GM12878 (cell line): ENCODE measurements around the gene PRRC2A. TPM values are rescaled to one million over a fixed set of nuclear protein-coding genes. Genes with fewer than 3 reads are reported as not detected.
A peak's percentile ranks its signal among the peaks of the same experiment; 100 is the strongest.

Experiments
- BMI1 ChIP-seq: fragments of 450-650 bp; IDR thresholded peaks from 2 replicates; pipeline ENCODE4 v1.6.1; 2016; ENCODE audit warnings: mild to moderate bottlenecking, moderate library complexity, borderline replicate concordance
- CREB1 ChIP-seq: IDR thresholded peaks from 2 replicates; pipeline ENCODE4 v1.6.1; 2012; ENCODE audit warnings: low read depth, mild to moderate bottlenecking, inconsistent platforms
- CREM ChIP-seq: IDR thresholded peaks from 2 replicates; pipeline ENCODE4 v1.6.1; 2014; ENCODE audit warnings: antibody characterized with exemption, low read depth
- DPF2 ChIP-seq: fragments of 450-650 bp; IDR thresholded peaks from 2 replicates; pipeline ENCODE4 v1.6.1; 2017; ENCODE audit warnings: mild to moderate bottlenecking
- EED ChIP-seq: sonication (generic); IDR thresholded peaks from 2 replicates; pipeline ENCODE4 v1.6.1; 2016; ENCODE audit warnings: antibody characterized with exemption, low read depth
- EGR1 ChIP-seq, 2 experiments: IDR thresholded peaks; 1 replicate in 1 of 2; 2 replicates in 1 of 2; pipeline ENCODE4 v1.6.1; 2011 to 2012; ENCODE audit warnings: low read depth in 2 of 2, low read length in 2 of 2, borderline replicate concordance in 1 of 2, mild to moderate bottlenecking in 1 of 2, moderate library complexity in 1 of 2
- ETV6 ChIP-seq, 2 experiments: fragments of 450-650 bp in 1 of 2; IDR thresholded peaks in 1 of 2; conservative IDR thresholded peaks in 1 of 2; 2 replicates each; pipeline ENCODE4 v1.6.1; 2014; ENCODE audit warnings: antibody characterized with exemption in 1 of 2, borderline replicate concordance in 1 of 2, low read depth in 1 of 2, mild to moderate bottlenecking in 1 of 2, moderate library complexity in 1 of 2
- GATAD2B ChIP-seq: fragments of 450-650 bp; conservative IDR thresholded peaks from 2 replicates; pipeline ENCODE4 v1.6.1; 2017; ENCODE audit warnings: low read depth, mild to moderate bottlenecking, moderate library complexity
- HCFC1 ChIP-seq: fragments of 150-350 bp; IDR thresholded peaks from 2 replicates; pipeline ENCODE4 v1.6.1; 2014; ENCODE audit warnings: low read length
- JUNB ChIP-seq: IDR thresholded peaks from 2 replicates; pipeline ENCODE4 v1.6.1; 2016; ENCODE audit warnings: antibody characterized with exemption, mild to moderate bottlenecking
- KAT2A ChIP-seq: conservative IDR thresholded peaks from 2 replicates; pipeline ENCODE4 v1.6.1; 2011; ENCODE audit warnings: low read depth, low read length; ENCODE audit not compliant: control insufficient read depth
- MEF2A ChIP-seq: IDR thresholded peaks from 2 replicates; pipeline ENCODE4 v1.6.1; 2011; ENCODE audit warnings: low read depth, mild to moderate bottlenecking, low read length, moderate library complexity; ENCODE audit not compliant: insufficient read depth
- MEF2B ChIP-seq: fragments of 450-650 bp; IDR thresholded peaks from 2 replicates; pipeline ENCODE4 v1.6.1; 2018; ENCODE audit warnings: mild to moderate bottlenecking, moderate library complexity; ENCODE audit not compliant: partially characterized antibody, poor library complexity, severe bottlenecking
- NBN ChIP-seq: fragments of 450-650 bp; IDR thresholded peaks from 2 replicates; pipeline ENCODE4 v1.6.1; 2016
- RAD21 ChIP-seq: IDR thresholded peaks from 2 replicates; pipeline ENCODE4 v1.6.1; 2011; ENCODE audit warnings: mild to moderate bottlenecking, low read depth, low read length, moderate library complexity; ENCODE audit not compliant: insufficient read depth
- RFX5 ChIP-seq: IDR thresholded peaks from 2 replicates; pipeline ENCODE4 v1.6.1; 2011; ENCODE audit warnings: low read depth, low read length, improper control_type of control experiment
- SMARCA5 ChIP-seq: fragments of 450-650 bp; IDR thresholded peaks from 2 replicates; pipeline ENCODE4 v1.6.1; 2017; ENCODE audit warnings: mild to moderate bottlenecking
- TARDBP ChIP-seq: IDR thresholded peaks from 2 replicates; pipeline ENCODE4 v1.6.1; 2016; ENCODE audit warnings: borderline replicate concordance
- YY1 ChIP-seq: IDR thresholded peaks from 2 replicates; pipeline ENCODE4 v1.6.1; 2011; ENCODE audit warnings: low read depth, mild to moderate bottlenecking, low read length
- ZNF24 ChIP-seq: fragments of 450-650 bp; IDR thresholded peaks from 2 replicates; pipeline ENCODE4 v1.6.1; 2017; ENCODE audit warnings: antibody characterized with exemption, mild to moderate bottlenecking
- ZSCAN29 ChIP-seq: fragments of 450-650 bp; IDR thresholded peaks from 2 replicates; pipeline ENCODE4 v1.6.1; 2017; ENCODE audit warnings: mild to moderate bottlenecking, moderate library complexity
- polyA plus RNA-seq, 11 experiments: library from polyadenylated mRNA; depleted of rRNA in 4 of 11; unstranded in 6 of 11; stranded (reverse) in 5 of 11; fragments of >200 nt; fragmentation: Nextera tagmentation in 4 of 11; fragmentation: Illumina TruSeq in 1 of 11; extraction: Ambion mirVana in 4 of 11; extraction: Trizol in 1 of 11; gene quantifications; 1 replicate in 1 of 11; 2 replicates in 10 of 11; pipeline versions ENCODE4 v1.2.1 to v1.2.3, GENCODE V29; 2011 to 2016; ENCODE audit warnings: inconsistent platforms in 2 of 11, missing spikeins in 2 of 11, low read depth in 1 of 11
- total RNA-seq, 4 experiments: library from RNA; depleted of rRNA in 3 of 4; stranded (reverse); fragments of >200 nt in 3 of 4; fragmentation: Illumina TruSeq in 1 of 4; extraction: Trizol in 1 of 4; gene quantifications; 2 replicates each; pipeline versions ENCODE4 v1.2.1 to v1.2.3, GENCODE V29; 2013 to 2021
- TF ChIP-seq, protein P1 (sequence below): IDR thresholded peaks from 2 replicates; pipeline ENCODE4 v1.6.1; 2012; ENCODE audit warnings: low read length, inconsistent platforms
- TF ChIP-seq, protein P2 (sequence below): fragments of 450-650 bp; formaldehyde crosslinking; IDR thresholded peaks from 2 replicates; pipeline ENCODE4 v1.4.0; 2022; ENCODE audit warnings: mild to moderate bottlenecking, moderate library complexity
- TF ChIP-seq, protein P3 (sequence below): fragments of 450-650 bp; IDR thresholded peaks from 2 replicates; pipeline ENCODE4 v1.6.1; 2016; ENCODE audit warnings: mild to moderate bottlenecking

Gene PRRC2A
- total and polyA plus RNA-seq, 10 of the 15 experiments (the other 5 are each of a cell fraction or from before 2014, with no cell fraction given) = 0.40 to 244 (median 61.3) TPM

DNA sequence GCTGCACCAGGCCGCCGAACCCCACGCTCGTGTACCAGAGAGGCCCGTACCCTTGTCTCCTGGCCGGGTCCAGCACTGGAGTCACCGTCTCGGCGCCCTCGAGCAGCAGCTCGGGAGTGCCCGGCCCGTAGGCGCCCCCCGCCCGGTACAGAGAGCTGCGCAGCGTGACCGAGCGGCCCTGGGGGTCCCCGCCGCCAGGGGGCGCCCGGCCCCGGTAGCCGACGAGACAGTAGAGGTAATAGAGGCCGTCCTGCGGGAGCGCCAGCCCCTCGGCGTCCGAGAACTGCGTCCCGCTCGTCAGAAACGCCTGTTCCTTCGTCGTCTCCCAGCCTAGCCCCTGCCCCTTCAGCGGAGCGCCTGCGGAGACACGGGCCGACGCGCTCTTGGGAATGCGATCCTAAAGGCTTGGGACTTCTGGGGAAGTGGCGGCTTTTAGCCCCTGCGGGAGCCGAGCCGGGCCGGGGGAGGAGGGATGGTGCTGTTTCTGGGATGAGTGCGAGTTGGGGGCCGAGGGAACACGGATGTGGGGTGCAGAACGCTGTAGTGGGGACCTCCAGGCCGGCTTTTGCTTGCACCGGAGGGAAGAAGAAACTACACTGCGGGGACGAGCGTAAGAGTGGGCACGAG, 39.6 kb upstream of the PRRC2A start (continued):
- TF ChIP-seq, protein P1, sequence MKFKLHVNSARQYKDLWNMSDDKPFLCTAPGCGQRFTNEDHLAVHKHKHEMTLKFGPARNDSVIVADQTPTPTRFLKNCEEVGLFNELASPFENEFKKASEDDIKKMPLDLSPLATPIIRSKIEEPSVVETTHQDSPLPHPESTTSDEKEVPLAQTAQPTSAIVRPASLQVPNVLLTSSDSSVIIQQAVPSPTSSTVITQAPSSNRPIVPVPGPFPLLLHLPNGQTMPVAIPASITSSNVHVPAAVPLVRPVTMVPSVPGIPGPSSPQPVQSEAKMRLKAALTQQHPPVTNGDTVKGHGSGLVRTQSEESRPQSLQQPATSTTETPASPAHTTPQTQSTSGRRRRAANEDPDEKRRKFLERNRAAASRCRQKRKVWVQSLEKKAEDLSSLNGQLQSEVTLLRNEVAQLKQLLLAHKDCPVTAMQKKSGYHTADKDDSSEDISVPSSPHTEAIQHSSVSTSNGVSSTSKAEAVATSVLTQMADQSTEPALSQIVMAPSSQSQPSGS = no peak
- TF ChIP-seq NBN = peak; percentile 82; the same call in 1 of the 2 replicates
- no peak for TF ChIP-seq RFX5
- TF ChIP-seq JUNB = no peak
- TF ChIP-seq GATAD2B = peak; percentile 78; the same call in 1 of the 2 replicates
- no peak for TF ChIP-seq KAT2A
- TF ChIP-seq RAD21 = peak; percentile 67
- no peak for TF ChIP-seq ZNF24
- no peak for TF ChIP-seq CREB1
- TF ChIP-seq, protein P2, sequence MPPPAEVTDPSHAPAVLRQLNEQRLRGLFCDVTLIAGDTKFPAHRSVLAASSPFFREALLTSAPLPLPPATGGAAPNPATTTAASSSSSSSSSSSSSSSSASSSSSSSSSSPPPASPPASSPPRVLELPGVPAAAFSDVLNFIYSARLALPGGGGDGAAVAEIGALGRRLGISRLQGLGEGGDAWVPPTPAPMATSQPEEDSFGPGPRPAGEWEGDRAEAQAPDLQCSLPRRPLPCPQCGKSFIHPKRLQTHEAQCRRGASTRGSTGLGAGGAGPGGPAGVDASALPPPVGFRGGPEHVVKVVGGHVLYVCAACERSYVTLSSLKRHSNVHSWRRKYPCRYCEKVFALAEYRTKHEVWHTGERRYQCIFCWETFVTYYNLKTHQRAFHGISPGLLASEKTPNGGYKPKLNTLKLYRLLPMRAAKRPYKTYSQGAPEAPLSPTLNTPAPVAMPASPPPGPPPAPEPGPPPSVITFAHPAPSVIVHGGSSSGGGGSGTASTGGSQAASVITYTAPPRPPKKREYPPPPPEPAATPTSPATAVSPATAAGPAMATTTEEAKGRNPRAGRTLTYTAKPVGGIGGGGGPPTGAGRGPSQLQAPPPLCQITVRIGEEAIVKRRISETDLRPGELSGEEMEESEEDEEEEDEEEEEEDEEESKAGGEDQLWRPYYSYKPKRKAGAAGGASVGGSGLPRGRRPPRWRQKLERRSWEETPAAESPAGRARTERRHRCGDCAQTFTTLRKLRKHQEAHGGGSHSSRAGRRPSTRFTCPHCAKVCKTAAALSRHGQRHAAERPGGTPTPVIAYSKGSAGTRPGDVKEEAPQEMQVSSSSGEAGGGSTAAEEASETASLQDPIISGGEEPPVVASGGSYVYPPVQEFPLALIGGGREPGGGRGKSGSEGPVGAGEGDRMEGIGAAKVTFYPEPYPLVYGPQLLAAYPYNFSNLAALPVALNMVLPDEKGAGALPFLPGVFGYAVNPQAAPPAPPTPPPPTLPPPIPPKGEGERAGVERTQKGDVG (CRISPR knock-in tag) = no peak
- TF ChIP-seq HCFC1 = 0 out of 2 replicates have a peak, but pooled peaks have one; percentile 19
- no peak for TF ChIP-seq TARDBP
- TF ChIP-seq ETV6 (conservative IDR thresholded peaks at IDR 0.05 in 1 of 2, IDR thresholded peaks at IDR 0.05 in 1 of 2; ENCODE audit: borderline replicate concordance in 1 of 2, low read depth in 1 of 2) = peak in 1 of 2 experiments; percentile 18; a peak in 1 of 4 replicates
- peak; percentile 66 for TF ChIP-seq CREM
- peak; percentile 51 for TF ChIP-seq EED
- TF ChIP-seq, protein P3, sequence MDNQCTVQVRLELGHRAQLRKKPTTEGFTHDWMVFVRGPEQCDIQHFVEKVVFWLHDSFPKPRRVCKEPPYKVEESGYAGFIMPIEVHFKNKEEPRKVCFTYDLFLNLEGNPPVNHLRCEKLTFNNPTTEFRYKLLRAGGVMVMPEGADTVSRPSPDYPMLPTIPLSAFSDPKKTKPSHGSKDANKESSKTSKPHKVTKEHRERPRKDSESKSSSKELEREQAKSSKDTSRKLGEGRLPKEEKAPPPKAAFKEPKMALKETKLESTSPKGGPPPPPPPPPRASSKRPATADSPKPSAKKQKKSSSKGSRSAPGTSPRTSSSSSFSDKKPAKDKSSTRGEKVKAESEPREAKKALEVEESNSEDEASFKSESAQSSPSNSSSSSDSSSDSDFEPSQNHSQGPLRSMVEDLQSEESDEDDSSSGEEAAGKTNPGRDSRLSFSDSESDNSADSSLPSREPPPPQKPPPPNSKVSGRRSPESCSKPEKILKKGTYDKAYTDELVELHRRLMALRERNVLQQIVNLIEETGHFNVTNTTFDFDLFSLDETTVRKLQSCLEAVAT = peak; percentile 70; the same call in 1 of the 2 replicates
- TF ChIP-seq DPF2 = peak; percentile 72
- TF ChIP-seq ZSCAN29 = no peak
- TF ChIP-seq MEF2A = peak; percentile 31; the same call in 1 of the 2 replicates
- TF ChIP-seq BMI1 = no peak
- peak; percentile 28 for TF ChIP-seq MEF2B
- TF ChIP-seq EGR1 (IDR thresholded peaks at IDR 0.05; ENCODE audit: borderline replicate concordance in 1 of 2, low read depth in 2 of 2, low read length in 2 of 2) = no peak
- TF ChIP-seq SMARCA5 = peak; percentile 98
- peak; percentile 86 for TF ChIP-seq YY1
